Skeletal muscle satellite cell (primary cell): ENCODE results near the gene CCDC93.

ENCODE experiments used
- H3K27me3 ChIP-seq: 2 replicates; pipeline ENCODE4 v1.7.0; 2013; ENCODE audit warnings: low read length; ENCODE audit not compliant: control insufficient read depth, insufficient read depth
- H3K36me3 ChIP-seq: 2 replicates; pipeline ENCODE4 v1.7.0; 2013; ENCODE audit warnings: mild to moderate bottlenecking, control low read depth, low read length; ENCODE audit not compliant: insufficient read depth
- H3K4me1 ChIP-seq: 2 replicates; pipeline ENCODE4 v1.7.0; 2013; ENCODE audit warnings: low read length; ENCODE audit not compliant: control insufficient read depth, insufficient read depth
- H3K4me2 ChIP-seq: 2 replicates; pipeline ENCODE4 v1.7.0; 2013; ENCODE audit warnings: mild to moderate bottlenecking, low read length
- H3K4me3 ChIP-seq: 2 replicates; pipeline ENCODE4 v1.7.0; 2013; ENCODE audit warnings: low read length
- H3K9ac ChIP-seq: 2 replicates; pipeline ENCODE4 v1.7.0; 2013; ENCODE audit warnings: mild to moderate bottlenecking, low read depth, low read length, moderate library complexity
- H3K9me3 ChIP-seq: replicated peaks from 2 replicates; pipeline ENCODE4 v1.7.0; 2013; ENCODE audit warnings: mild to moderate bottlenecking, control low read depth, low read length

CCDC93 gene

DNA sequence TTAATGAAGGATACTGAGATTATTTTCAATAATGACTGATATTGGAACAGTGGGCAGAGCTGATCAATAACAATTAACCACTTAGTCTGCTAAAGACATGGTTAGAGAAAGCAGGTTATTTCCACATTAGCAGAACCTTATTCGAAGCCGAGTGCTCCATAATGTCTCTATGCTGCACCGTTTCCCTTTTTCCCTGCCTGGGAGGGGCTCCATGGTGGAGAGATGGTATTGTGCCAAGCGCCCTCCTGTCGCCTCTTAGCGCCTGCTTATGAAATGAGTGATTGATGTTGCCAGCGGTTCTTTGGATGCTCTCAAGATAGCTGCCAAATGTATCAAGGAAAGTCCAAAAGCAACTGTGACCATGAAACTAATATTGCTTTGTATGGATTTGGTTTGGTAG is 39.8 kb upstream of the CCDC93 start:
- no peak overlapping the region for H3K9ac ChIP-seq
- no peaks in the 10 kb centered on the region for H3K36me3 ChIP-seq
- no peaks in the 10 kb centered on the region for H3K4me1 ChIP-seq
- H3K4me3 ChIP-seq, result no peak overlapping the region
- no peak overlapping the region for H3K4me2 ChIP-seq
- H3K9me3 ChIP-seq, result no peaks in the 10 kb centered on the region
- H3K27me3 ChIP-seq, result peaks cover 58% of the 10 kb centered on the region

DNA sequence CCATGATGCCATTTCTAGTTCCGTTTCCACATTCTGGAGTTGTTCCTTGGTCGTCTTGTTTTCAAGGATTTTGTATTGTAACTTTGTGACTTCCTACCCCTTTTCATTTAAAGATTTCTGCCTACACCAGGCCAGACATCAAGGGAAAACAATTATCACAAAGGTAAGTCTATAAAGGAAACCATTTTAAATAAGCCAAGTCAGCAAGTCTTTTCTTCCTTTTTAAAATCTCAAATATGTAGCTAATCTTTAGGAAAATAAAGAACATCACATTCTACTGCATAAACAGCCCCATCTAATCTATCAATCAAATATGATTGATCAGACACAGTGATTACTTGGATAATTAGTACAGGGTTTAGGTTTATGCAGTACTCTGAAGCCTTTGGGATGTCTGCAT is 38.6 kb upstream of the CCDC93 start:
- H3K4me2 ChIP-seq, result no peak overlapping the region
- no peak overlapping the region for H3K4me3 ChIP-seq
- H3K9me3 ChIP-seq, result no peaks in the 10 kb centered on the region
- no peak overlapping the region for H3K9ac ChIP-seq
- peaks cover 69% of the 10 kb centered on the region for H3K27me3 ChIP-seq
- peaks cover 3% of the 10 kb centered on the region for H3K4me1 ChIP-seq
- H3K36me3 ChIP-seq, result no peaks in the 10 kb centered on the region

- H3K4me1 ChIP-seq, result peaks cover 9% of the 10 kb centered on the region
- H3K4me3 ChIP-seq, result no peak overlapping the region
- H3K9me3 ChIP-seq, result no peaks in the 10 kb centered on the region
- H3K36me3 ChIP-seq, result no peaks in the 10 kb centered on the region
- peaks cover 69% of the 10 kb centered on the region for H3K27me3 ChIP-seq
- H3K4me2 ChIP-seq, result no peak overlapping the region
- no peak overlapping the region for H3K9ac ChIP-seq
These were observed 38.0 kb upstream of the CCDC93 start for GRCh38 chr2:118051826-118052358.

DNA sequence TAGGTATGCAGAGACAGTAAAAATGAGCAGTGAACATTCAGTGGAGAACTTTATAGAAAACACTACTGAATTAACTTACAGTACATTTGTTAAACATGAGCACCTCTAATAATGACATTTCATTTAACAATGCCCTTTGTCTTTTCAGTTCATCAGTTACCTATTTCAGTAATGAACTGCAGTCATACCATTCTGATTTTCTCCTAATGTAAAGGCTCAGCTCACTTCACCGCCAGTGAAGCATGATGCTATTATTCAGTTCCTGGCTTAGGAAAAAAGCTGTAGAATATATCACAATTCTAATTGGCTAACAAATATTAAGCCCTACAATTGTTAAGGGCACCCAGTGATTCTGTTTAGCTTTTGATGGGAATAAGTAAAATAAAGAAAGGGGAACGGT is 37.1 kb upstream of the CCDC93 start:
- Histone ChIP-seq H3K9me3 (no peaks in the 10 kb centered on the region), H3K4me2 (no peak overlapping the region), H3K4me1 (peaks cover 11% of the 10 kb centered on the region), H3K27me3 (peaks cover 64% of the 10 kb centered on the region), H3K36me3 (no peaks in the 10 kb centered on the region), H3K4me3 (no peak overlapping the region), H3K9ac (no peak overlapping the region)

GRCh38 chr2:118050386-118050785 is 36.5 kb upstream of the CCDC93 start:
- Histone ChIP-seq H3K4me1 (peaks cover 11% of the 10 kb centered on the region), H3K9me3 (no peaks in the 10 kb centered on the region), H3K4me3 (no peak overlapping the region), H3K36me3 (no peaks in the 10 kb centered on the region), H3K4me2 (no peak overlapping the region), H3K9ac (no peak overlapping the region), H3K27me3 (peaks cover 66% of the 10 kb centered on the region)

DNA sequence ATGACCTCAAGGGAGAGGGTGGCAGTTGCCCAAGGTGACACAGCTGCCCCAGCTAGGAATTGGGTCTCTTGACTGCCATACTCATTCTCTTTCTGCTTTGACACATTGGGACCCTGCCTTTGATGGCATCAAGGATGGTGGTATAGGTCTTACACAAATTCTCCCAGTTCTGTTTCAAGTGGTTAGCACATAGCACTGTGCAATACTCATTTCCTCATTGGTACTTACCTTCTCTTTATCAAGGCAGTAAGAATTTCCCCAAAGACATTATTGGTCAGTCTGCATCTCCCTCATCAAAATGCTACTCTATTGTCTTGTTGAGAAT is 35.9 kb upstream of the CCDC93 start:
- Histone ChIP-seq H3K9ac (no peak overlapping the region), H3K4me1 (peaks cover 11% of the 10 kb centered on the region), H3K9me3 (no peaks in the 10 kb centered on the region), H3K27me3 (peaks cover 67% of the 10 kb centered on the region), H3K36me3 (no peaks in the 10 kb centered on the region), H3K4me2 (no peak overlapping the region), H3K4me3 (no peak overlapping the region)

DNA sequence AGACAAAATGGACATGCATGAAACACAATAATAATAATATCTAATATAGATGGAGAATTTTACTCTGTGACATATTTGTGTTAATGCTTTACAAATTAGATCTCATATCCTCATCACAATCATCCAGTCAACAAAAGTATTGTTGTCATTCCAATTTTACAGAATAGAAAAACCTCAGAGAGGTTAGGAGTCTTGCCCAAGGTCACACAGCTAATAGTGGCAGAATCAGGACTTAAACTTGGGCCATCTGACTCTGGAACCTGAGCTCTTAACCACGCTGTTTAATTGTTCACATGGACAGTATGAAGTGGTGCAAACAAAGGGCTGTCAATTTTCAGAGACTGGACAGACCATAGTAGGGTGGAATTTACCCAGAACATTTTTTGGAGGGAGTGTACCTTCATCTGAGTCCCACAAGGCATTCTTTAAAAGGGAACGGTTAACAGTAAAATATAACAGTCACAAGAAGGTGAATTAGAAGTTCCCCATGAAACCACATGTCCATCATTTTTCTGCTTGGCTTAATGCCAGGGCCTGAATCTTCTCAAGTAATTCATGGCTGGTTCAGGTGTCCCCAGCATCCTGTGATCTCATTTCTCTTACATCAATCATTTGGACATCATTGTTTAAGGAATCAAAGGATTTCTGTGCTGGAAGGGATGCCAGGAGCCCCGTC is 35.4 kb upstream of the CCDC93 start:
- H3K9me3 ChIP-seq, result no peaks in the 10 kb centered on the region
- H3K4me1 ChIP-seq, result peaks cover 11% of the 10 kb centered on the region
- no peak overlapping the region for H3K4me2 ChIP-seq
- no peaks in the 10 kb centered on the region for H3K36me3 ChIP-seq
- peaks cover 70% of the 10 kb centered on the region for H3K27me3 ChIP-seq
- H3K4me3 ChIP-seq, result no peak overlapping the region
- H3K9ac ChIP-seq, result no peak overlapping the region

GRCh38 chr2:118048401-118048800 is 34.5 kb upstream of the CCDC93 start:
- Histone ChIP-seq H3K27me3 (peaks cover 66% of the 10 kb centered on the region), H3K4me1 (peaks cover 11% of the 10 kb centered on the region), H3K9ac (no peak overlapping the region), H3K9me3 (no peaks in the 10 kb centered on the region), H3K4me2 (no peak overlapping the region), H3K4me3 (no peak overlapping the region), H3K36me3 (no peaks in the 10 kb centered on the region)

- peak overlapping the region; percentile 3 for H3K9ac ChIP-seq
These were observed 33.5 kb upstream of the CCDC93 start for GRCh38 chr2:118047380-118047826.

GRCh38 chr2:118046634-118047210 is 32.9 kb upstream of the CCDC93 start:
- H3K9me3 ChIP-seq, result no peaks in the 10 kb centered on the region
- peaks cover 51% of the 10 kb centered on the region for H3K27me3 ChIP-seq
- peak overlapping the region; percentile 46 for H3K4me2 ChIP-seq
- no peaks in the 10 kb centered on the region for H3K36me3 ChIP-seq
- peak overlapping the region; percentile 3 for H3K9ac ChIP-seq
- H3K4me1 ChIP-seq, result peaks cover 11% of the 10 kb centered on the region
- H3K4me3 ChIP-seq, result no peak overlapping the region

More at GRCh38 chr2:118047380-118047826, 33.5 kb upstream of the CCDC93 start:
- Histone ChIP-seq H3K4me1 (peaks cover 11% of the 10 kb centered on the region), H3K36me3 (no peaks in the 10 kb centered on the region), H3K27me3 (peaks cover 56% of the 10 kb centered on the region), H3K4me3 (no peak overlapping the region), H3K9me3 (no peaks in the 10 kb centered on the region), H3K4me2 (peak overlapping the region; percentile 46)

- Histone ChIP-seq H3K36me3 (no peaks in the 10 kb centered on the region), H3K27me3 (peaks cover 46% of the 10 kb centered on the region), H3K4me1 (peaks cover 11% of the 10 kb centered on the region), H3K9me3 (no peaks in the 10 kb centered on the region), H3K4me2 (no peak overlapping the region), H3K9ac (no peak overlapping the region), H3K4me3 (no peak overlapping the region)
These were observed 31.4 kb upstream of the CCDC93 start for GRCh38 chr2:118045286-118045685.

- H3K4me3 ChIP-seq, result no peak overlapping the region
- peaks cover 49% of the 10 kb centered on the region for H3K27me3 ChIP-seq
- peaks cover 11% of the 10 kb centered on the region for H3K4me1 ChIP-seq
- H3K9me3 ChIP-seq, result no peaks in the 10 kb centered on the region
- no peak overlapping the region for H3K9ac ChIP-seq
- no peaks in the 10 kb centered on the region for H3K36me3 ChIP-seq
- H3K4me2 ChIP-seq, result no peak overlapping the region
These were observed 31.0 kb upstream of the CCDC93 start for GRCh38 chr2:118044854-118045253.
